Skin of body (tissue), 2 donors: Measurements from ENCODE around the gene LEF1. TPM values are rescaled to one million over a fixed set of nuclear protein-coding genes. Genes with fewer than 3 reads are reported as not detected.

ENCODE experiments used
- DNase-seq: peaks from one replicate; lab custom pipeline; 2025; lab: John Stamatoyannopoulos, UW
- total RNA-seq: library from RNA; depleted of rRNA; stranded (reverse); fragments of >200 nt; gene quantifications from one replicate; pipeline ENCODE4 v1.2.3, GENCODE V29; 2014

Gene LEF1
- total RNA-seq, 1 donor from 2014 or later = 38.1 TPM

DNA sequence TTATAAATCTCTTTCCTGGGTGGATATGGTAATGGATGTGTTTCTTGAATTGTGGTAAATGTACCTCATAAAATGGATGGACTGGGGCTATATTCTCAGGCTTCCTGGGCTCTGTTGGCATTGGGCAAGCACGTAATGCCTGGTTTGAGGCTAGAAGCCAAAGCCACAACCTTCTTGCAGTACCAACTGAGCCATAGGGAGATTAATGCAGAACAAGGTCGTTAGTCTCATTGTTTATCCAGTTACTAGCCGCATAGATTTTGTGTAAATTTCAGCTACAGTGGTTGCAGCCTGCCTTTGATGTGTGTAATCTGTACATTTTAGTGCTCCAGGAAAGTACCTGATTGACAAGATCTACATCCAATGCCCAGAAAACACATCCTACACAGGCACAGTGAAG, 7.2 kb upstream of the LEF1 start:
- DNase-seq = no peak

DNA sequence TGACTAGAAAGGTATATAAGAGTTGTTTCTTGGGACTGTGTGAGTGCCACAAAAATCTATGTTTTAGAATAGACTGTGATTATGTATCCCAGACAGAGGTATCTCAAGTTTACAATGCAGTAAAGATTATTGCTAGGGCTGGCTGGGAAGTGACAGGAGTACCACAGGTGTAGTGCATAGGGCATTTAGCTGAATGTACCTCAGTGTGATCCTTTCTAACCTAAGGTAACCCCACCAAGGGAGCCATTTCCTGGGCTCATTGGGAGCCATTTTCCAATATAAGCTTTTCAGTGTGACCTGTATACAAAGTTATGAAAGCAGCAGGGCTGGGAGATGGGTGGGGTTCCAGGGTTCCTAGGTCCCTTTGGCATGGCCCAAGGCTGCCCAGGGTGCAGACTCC, 6.1 kb upstream of the LEF1 start:
- DNase-seq = no peak

DNA sequence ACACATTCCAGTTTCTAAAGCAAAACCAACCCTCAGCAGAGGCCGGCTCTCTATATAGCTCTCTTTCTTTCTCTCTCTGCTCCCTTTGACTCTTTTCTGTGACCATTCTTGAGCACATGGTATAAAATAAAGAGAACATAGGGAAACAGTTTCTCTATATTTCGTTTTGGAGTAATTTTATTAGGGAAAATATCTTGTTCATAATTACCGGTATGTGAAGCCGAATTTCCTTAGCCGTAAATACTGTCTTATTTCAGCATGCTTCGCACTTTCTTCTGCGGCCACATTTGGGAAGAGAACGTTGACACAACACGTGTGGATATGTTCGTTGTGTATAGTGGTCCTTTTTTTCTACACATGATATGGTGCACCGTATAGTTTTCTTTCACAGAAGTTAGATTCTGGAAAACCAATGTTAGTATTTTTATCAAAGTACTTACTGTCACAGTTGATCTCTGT, 4.9 kb upstream of the LEF1 start:
- no peak for DNase-seq

DNA sequence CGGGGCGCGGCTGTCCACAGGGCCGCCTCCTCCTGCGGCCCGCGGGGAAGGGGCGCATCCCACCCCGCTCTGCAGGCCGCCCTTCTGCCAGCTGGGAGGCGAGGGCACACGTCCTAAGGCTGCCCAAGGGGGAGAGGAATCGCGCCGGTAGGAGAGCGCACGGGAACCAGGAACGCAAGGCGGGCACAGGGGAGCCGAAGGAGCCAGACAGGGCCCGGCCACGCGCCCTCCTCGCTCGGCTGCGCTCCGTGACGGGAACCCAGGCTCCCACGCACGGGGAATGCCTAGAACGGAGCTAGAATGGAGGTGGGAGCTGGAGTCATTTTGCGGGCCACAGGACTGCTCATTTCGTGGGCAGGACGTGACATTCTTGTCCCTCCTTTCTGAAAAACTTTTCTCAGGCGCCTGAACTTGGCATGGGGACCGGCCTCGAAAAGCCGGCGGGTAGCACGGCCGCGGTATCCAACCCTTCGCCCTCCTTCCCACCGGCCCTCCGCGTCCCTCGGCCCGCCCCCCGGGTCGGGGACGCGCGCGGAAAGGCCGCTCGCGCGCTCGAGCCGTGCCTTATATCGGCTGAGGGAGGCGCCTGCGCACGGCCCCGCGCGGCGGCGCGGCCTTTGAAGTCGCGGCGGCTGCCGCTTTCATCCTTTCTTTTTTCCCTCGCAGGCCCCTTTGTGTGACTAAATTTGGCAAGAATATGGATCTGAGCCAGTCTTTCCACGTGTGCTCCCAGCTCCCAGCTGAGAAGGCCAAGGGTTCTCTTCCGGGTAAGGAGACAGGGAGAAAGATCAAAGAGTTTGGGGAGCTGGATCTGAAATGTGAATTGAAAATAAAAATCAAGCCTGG, 4.2 kb upstream of the LEF1 start:
- peak; percentile 81 for DNase-seq

DNA sequence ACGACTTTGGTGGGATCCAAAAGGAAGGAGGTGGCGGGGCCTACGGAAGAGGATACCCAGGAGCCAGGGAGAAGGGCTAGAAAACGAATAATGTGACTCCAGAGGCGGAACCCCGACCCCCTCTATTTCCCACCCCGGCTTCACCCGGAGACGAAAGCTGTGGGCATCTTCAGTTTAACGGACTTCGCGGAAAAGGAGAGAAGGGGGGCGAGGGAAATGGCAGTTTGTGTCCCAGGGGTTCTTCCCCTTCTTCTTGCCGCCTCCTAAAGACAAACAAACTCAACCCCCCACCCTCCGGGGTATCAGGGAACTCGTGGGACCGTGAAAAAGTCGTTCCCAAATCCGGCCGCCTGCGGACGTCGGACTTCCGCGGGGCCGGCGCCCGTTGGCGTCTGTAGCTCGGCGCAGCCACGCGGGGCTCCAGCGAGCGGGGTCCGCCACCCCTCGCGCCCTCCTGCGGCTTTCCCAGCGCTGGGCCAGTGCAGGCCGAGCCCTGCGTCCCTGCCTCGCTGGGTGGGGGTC, 3.6 kb upstream of the LEF1 start:
- no peak for DNase-seq

DNA sequence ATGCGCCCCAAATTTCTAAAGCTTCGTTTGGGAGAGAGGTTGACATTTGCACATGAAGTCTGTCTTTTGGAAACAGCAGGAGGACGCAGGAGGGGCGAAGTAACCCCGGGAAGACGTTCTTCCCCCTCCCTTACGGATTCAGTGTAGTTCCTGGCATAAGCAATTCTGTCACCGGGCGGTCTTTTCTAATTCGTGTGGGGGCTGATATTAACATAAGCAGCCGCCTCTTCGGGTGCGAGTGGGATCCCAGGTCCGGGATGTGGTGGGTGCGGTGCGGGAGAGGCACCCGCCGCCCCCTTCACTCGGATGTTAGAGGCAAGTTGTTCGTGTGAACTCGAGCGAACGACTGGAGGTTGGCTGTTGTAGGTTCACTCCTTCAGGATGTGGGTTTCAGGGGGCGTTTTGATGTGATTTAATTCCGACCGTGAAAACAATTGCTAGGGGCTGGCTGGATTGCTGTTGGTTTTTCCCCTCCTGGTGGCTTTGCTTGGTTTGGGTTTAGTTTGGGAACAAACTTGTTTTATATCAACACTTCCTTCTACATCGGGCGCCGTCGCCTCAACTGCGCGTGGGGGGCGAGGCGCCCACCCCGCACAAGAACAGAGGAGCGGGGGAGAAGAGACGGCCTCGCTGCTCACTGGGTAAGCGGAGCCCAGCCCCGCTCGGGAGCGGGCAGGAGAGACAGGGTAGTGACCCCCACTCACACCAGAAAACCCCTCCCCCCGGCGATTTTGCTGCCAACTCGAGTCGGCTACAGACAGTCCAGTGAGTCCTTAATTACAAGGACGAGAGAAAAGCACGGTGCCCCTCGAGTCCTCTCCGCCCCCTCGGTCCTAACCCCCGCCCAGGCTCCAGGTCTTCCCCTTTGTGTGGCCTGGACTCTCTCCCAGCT, 2.9 kb upstream of the LEF1 start:
- peak; percentile 53 for DNase-seq

DNA sequence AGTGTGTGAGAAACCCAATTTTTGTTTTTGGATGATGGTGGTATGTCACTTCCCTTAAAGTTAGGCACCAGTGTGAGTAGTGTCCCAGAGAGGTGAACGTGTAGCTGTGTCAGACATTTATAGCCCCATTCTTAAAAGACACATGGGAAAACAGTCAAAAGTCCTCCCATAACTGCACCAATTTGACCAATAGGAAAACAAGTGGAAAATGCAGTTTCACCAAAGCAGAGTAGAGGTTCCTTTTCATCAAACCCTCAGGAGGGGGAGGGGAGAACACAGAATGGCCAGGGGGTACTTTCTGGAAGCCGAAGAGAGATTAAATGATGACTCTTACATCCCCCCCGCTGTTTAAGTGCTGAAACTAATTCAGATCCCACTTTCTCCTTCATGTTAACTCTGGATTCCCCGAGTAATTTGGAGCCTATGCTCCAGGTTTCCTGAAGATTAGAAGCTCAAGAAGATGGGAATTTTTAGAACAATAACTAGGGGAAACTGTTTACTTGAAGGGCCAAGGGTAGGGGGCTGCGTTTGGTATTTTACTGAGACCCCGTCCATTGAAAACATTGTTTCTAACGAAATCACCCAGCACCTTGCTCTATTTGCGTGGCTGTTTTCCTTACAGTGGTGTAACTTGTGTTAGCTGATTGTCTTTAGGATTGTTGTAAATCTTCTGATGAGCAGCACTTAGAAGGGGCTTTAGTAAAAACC, 2.1 kb upstream of the LEF1 start:
- DNase-seq = no peak

DNA sequence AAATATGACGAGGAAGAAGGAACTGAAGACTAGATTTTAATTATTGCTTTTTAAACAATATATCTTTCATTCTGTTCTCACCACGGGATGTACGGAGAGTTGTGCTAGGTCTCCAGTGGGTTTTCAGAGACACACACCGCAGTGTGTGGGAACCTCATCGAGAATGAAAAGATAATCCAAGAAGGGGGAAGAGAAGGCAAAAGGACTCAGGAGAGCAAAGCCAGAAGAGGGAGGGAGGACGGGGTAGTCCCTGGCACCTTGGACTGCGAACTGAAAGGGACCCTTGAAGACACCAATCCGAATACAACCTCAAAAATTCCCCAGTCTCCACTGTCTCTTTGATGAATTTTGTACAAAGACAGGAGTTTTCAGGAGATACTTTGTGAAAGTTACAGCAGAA, 932 bp upstream of the LEF1 start:
- no peak for DNase-seq

DNA sequence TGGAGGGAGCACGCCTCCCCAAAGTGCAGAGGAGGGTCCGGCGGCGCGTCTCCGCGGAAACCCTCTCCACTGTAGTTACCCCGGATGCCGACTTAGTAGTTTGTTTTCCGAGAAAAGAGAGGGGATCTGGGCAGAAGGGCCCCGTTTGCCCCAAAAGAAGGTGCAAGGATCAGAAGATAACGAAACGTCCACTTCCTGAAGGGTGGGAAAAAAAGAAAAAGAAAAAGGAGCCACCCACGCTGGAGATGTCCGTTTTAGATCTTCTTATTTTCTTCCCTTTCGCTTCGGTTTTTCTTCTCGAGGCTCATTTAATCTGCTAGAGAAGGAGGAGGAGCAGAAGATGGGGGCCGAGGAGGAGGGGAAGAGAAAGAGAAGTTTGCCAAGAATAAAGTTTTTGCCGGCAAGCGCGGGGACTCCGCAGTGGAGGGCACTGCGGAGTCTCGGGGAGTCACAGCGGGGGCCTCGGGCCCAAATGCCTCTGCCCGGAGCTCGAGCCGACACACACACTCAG, 517 bp downstream of the LEF1 start:
- DNase-seq = no peak

DNA sequence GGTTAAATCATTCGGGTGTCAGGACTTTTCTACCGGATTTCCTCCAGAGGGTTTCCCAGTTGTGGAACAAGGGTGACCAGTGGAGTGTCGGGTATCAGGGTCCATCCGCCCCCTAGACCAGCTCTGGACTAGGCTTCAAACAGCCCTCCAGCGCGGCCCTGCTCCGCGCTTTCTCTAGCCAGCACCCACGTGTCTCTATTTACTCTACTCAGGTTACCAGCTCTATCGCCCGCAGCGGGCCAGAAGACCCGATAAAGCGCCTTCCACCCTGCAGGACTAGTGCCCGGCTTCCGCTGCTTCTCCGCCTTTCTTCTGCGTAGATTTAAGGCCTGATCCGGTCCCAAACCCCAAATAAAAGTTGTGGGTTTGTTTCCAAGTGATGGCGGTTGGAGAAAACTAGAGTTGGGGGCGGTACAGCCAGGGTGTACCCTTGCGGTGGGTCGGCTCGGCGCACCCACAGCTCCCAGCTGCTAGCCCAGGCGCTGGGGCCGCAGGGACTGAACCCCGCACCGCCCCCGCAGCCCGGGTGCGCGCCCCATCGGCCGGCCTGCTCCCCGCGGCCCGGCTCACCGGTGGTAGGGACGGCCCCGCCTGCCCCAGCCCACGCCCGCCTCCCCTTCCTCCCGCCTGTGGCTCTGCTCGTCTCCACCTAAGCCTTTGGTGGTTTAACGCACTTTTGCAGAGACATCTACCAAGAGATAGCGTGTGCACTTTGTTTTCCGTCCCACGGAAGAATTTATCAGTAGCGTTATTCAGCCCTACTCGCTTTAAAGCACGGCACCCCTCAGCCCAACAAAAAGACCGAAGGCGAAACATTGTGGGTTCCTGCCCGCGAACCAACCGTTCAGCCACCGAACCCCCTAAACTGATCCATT, 2.1 kb downstream of the LEF1 start:
- no peak for DNase-seq

DNA sequence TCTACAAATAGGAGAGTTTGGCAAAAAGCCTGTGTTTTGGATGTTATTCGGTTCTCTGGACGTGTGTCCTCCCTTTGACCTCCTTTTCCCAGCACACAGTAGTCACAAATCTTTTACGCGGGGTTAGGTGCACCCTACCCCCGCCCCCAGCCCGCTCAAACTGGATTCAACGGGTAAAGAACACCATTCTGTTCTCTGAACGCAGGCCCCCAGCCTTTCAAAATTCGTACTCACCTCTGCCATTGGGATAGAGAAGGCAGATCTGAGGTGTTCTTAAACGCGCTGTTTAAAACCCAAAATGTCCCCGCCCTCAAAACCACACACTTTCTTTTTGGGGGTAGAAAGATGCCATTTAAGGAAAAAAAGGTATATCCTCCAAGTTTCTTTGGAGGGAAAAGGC, 2.7 kb downstream of the LEF1 start:
- no peak for DNase-seq

DNA sequence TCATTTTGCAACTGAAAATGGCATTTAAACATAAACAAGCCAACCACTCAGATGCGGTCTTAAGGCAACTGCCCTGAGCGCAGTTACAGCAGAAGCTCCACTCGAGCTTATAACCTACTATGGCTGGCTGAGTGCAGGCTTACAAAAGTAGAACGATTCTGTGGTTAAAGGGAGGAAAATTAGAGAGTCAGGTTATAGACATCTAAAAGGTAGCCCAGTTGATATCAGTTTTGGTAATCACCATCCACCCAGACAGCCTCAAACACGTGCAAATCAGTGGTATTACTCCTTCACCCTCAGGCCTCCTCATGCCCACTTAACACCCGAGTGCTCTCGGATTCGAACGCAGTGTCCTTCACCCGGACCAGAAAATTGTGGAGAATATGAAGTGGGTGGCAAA, 3.1 kb downstream of the LEF1 start:
- no peak for DNase-seq

DNA sequence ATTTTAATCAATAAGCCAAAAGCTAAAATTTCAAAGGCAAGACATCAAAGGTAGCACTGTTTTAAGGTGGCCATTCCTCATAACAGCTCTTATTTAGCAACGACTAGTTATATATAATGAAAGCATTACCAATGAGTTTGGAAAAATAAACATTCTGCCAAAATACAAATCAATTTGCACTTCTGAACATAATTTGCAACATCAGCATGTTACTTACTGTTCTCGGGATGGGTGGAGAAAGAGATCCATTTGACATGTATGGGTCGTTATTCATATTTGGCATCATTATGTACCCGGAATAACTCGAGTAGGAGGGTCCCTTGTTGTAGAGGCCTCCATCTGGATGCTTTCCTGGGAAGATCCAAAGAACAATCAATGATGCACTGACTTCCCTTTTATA, 5.4 kb downstream of the LEF1 start:
- no peak for DNase-seq

DNA sequence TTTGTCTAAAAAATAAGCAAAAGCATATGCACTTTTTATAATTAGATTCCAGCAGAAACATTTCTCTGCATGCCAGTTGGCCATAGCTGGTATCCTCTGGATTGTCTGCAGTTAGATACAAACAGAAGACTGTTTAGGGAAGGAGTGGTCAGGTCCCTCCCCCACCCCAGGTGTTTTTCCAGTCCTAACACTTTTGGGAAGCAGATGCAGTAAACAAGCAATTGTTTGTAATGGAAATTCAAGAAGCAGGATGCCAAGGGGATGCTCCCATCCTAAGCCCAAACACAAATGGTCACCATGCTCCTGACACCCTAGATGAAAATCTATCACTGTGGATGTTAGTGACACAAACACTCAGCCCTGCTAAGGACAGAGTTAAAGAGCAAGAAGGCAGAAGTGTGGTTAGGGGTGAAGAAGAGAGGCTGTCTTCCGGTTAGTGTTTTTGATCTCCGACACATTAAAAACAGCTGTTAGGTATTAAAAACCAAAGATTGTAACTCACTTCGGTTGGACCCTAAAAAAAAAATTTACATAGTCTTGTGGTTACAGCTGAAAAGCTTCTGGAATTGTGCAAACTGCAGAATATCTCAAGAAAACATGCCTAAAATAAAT, 7.9 kb downstream of the LEF1 start:
- no peak for DNase-seq

DNA sequence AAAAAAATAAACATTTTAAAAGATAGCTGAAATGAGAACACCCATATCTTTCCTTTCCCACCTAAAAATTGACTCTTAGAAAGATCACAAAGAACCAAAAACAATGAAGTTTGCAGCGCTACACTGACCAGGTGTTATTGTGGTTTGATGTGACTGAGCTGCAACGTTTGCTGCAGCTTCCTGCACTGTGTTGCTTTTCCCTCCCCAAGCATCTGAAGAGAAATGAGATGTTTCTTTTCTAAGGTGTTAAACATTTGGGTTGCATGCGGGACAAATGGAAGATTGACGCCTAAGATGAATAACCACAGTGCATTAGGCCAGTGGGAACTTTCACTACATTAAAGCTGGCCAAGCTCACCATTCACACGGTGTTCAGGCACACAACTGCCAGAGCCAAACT, 8.9 kb downstream of the LEF1 start:
- DNase-seq = no peak

DNA sequence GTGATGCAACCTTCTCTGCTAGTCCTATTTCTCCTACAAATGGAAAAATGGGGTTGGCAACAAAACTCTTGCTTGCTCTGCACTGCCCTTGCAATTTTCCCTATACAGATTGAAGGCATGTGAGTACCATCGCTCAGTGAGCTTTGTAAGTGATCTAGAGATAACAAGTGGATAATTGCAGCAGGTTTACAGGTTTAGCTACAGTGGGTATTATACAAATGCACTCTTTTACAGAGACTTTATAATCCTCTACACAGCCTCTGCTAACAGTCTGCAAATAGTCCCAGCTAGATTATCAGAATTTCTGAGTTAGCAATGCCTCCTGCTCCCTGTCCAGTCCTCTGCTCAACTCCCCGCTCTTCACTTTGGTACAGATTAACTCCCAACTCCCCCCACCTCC, 11.1 kb downstream of the LEF1 start:
- no peak for DNase-seq

DNA sequence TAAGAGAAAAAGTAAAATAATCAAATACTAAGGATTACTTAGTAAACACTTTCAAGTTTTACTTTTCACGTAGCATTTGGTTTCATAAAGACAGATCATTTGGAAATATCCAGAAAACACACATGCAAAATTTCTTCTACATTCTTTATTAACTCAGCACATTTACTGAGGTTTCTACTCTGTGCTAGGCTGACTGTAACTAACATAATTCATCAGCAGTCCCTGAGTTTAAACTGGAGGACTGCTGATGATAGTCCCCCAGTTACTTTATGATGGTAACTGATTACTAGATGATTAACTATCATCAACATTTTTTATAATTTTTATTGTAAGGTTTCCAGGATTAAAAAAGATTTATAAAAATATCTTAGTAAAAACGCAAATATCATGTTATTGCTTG, 12.3 kb downstream of the LEF1 start:
- DNase-seq = no peak

DNA sequence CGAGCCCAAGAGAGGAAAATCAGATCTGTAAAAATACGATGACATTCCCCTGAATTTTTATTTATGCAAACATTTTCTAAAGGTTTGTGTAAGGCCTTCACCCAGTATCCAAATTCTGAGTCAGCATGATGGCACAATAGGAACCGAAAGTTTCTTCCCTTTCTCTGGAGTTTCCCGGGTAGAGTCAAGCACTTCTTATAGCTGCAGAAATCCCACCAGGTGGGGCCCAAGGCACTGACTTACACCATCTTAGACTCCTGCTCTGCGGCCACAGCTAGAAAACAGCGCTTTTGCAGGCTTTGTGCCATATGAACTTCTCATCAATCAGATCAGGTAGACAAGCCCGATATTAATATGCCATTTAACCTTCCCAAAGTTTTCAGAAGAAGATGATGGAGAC, 13.4 kb downstream of the LEF1 start:
- no peak for DNase-seq

DNA sequence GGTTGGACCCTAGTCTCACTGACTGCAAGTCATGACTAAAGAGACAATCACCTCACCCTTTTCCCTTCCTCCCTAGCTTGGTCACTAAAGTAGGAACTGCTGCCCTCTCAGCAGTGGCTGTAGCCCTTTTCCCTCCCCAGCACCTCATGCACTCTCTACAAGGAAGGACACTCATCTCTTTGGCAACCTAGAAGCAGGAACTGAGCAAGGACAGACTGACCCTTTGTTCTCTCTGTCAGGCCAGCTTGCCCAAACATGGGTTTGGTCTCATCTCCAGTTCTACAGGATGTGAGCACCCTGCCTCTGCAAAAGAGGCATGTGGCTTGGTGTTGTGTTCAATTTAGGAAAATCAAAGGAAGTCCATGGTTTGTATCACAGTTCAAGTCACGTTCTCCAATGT, 15.8 kb downstream of the LEF1 start:
- no peak for DNase-seq
